ENCODE measurements around the gene SERPINB2. TPM values are rescaled to one million over a fixed set of nuclear protein-coding genes. Genes with fewer than 3 reads are reported as not detected.

SERPINB2 gene
- total and polyA plus RNA-seq, 2 experiments from 2014 or later = not detected

DNA sequence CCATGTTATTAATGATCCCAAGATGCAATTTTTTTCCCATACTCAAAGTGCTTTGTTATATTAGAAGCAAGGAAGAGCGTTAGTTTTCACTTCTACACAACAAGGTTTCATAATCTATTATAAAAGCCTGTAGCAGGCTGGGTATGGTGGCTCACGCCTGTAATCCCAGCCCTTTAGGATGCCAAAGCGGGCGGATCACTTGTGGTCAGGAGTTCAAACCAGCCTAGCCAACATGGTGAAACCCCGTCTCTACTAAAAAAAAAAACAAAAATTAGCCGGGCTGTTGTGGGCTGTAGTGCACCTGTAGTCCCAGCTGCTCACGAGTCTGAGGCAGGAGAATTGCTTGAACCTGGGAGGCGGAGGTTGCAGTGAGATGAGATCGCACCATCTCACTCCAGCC lies 19.0 kb upstream of the SERPINB2 start:
- no peaks in the 10 kb centered on the region for H3K9me3 ChIP-seq (ENCODE audit: low read depth)
- no peaks in the 10 kb centered on the region for H3K36me3 ChIP-seq
- H3K4me1 ChIP-seq (ENCODE audit: low read depth) = no peaks in the 10 kb centered on the region
- no peak overlapping the region for H3K27ac ChIP-seq
- no peak for DNase-seq (ENCODE audit: low read depth in 1 of 2, low spot score in 1 of 2)
- H3K4me3 ChIP-seq = no peak overlapping the region
- TF ChIP-seq, protein P1, sequence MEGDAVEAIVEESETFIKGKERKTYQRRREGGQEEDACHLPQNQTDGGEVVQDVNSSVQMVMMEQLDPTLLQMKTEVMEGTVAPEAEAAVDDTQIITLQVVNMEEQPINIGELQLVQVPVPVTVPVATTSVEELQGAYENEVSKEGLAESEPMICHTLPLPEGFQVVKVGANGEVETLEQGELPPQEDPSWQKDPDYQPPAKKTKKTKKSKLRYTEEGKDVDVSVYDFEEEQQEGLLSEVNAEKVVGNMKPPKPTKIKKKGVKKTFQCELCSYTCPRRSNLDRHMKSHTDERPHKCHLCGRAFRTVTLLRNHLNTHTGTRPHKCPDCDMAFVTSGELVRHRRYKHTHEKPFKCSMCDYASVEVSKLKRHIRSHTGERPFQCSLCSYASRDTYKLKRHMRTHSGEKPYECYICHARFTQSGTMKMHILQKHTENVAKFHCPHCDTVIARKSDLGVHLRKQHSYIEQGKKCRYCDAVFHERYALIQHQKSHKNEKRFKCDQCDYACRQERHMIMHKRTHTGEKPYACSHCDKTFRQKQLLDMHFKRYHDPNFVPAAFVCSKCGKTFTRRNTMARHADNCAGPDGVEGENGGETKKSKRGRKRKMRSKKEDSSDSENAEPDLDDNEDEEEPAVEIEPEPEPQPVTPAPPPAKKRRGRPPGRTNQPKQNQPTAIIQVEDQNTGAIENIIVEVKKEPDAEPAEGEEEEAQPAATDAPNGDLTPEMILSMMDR (IDR thresholded peaks at IDR 0.05; ENCODE audit: low read depth, low read length) = no peak
- no peaks in the 10 kb centered on the region for H3K27me3 ChIP-seq

DNA sequence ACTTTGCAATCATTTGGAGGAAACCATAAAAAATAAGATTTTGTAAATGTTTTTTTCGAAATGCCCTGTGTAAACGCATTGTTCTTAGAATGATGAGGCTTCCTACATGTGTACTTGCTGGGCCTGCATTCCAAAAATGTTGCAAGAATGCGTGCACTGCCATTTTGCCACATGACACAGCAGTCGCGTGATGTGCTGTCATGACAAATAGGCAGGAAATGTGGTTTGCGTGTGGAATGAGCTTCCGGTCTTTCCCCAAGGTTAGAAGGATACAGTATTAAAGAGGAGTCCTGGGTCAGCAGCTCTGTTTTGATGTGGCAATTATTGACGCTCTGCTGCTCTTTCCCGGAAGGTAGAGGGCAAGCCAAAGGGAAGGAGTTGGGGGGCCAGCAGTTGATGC lies 18.1 kb upstream of the SERPINB2 start:
- peak in 1 of 2 donors; percentile 64 for DNase-seq (ENCODE audit: low read depth in 1 of 2, low spot score in 1 of 2)
- TF ChIP-seq, protein P1 (IDR thresholded peaks at IDR 0.05; ENCODE audit: low read depth, low read length) = no peak
- no peaks in the 10 kb centered on the region for H3K4me1 ChIP-seq (ENCODE audit: low read depth)
- no peaks in the 10 kb centered on the region for H3K36me3 ChIP-seq
- H3K4me3 ChIP-seq = no peak overlapping the region
- H3K27me3 ChIP-seq = no peaks in the 10 kb centered on the region
- no peaks in the 10 kb centered on the region for H3K9me3 ChIP-seq (ENCODE audit: low read depth)
- H3K27ac ChIP-seq = no peak overlapping the region

DNA sequence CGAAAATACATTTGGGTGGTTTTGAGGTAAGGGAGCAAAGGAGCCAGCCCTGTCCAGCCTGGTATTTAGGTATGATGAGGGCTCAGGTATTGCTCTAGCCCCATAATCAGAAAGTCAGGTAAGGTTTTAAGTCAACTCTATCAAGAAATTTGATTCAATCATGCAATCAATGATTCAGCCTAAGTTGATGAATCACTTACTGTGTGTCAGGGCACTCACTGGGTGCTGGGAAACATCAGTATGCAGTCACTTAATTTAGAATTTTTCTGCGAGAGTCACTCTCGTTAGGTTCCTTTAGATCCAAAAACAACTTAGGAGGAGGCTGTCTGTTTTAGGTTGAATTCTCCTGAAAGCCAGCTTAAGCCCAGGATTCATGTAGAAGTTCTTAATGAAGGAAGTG lies 17.7 kb upstream of the SERPINB2 start:
- no peak for DNase-seq (ENCODE audit: low read depth in 1 of 2, low spot score in 1 of 2)
- TF ChIP-seq, protein P1 (IDR thresholded peaks at IDR 0.05; ENCODE audit: low read depth, low read length) = no peak
- no peaks in the 10 kb centered on the region for H3K4me1 ChIP-seq (ENCODE audit: low read depth)
- no peaks in the 10 kb centered on the region for H3K9me3 ChIP-seq (ENCODE audit: low read depth)
- no peak overlapping the region for H3K27ac ChIP-seq
- no peak overlapping the region for H3K4me3 ChIP-seq
- no peaks in the 10 kb centered on the region for H3K27me3 ChIP-seq
- no peaks in the 10 kb centered on the region for H3K36me3 ChIP-seq

DNA sequence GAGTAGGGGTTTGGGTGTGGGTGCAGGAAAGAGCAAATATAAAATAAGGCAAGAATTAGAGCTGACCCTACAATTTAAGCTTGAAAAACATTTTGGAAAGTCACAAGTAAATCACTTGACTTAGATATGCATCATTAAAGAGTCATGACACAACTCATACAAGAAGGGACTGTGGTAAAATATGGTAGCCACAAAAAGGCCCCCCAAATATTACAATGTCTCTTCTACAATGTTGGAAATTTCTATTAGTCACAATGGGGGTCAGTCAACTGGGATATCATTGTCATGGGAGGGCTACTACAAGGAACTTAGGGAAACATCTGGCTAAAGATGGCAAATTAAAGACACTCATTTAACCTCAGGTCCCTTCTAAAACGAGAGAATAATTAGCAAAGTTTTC lies 15.7 kb upstream of the SERPINB2 start:
- H3K27ac ChIP-seq = no peak overlapping the region
- TF ChIP-seq, protein P1 (IDR thresholded peaks at IDR 0.05; ENCODE audit: low read depth, low read length) = no peak
- no peaks in the 10 kb centered on the region for H3K4me1 ChIP-seq (ENCODE audit: low read depth)
- no peaks in the 10 kb centered on the region for H3K36me3 ChIP-seq
- no peaks in the 10 kb centered on the region for H3K27me3 ChIP-seq
- no peaks in the 10 kb centered on the region for H3K9me3 ChIP-seq (ENCODE audit: low read depth)
- DNase-seq (ENCODE audit: low read depth in 1 of 2, low spot score in 1 of 2) = no peak
- H3K4me3 ChIP-seq = no peak overlapping the region

DNA sequence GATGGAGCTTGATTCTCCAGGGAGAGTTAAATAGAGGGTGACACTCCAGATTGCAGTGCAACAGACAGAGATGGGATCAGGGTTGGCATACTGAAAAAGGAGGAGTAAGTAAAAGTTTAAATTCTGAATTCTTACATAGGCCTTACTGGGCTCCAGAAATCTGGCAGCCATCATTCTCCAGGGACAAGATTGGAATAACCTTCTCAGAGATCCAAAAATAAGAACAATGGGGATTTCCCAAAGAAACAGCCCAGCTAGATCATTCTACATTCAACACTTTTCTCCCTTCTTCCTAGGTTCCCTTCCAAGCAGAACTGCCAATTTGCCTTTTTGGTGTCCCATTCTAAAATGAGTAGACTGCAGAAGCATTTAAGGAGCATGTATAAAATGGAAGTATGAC lies 14.9 kb upstream of the SERPINB2 start:
- H3K4me1 ChIP-seq (ENCODE audit: low read depth) = no peaks in the 10 kb centered on the region
- no peak overlapping the region for H3K4me3 ChIP-seq
- TF ChIP-seq, protein P1 (IDR thresholded peaks at IDR 0.05; ENCODE audit: low read depth, low read length) = no peak
- no peaks in the 10 kb centered on the region for H3K9me3 ChIP-seq (ENCODE audit: low read depth)
- DNase-seq (ENCODE audit: low read depth in 1 of 2, low spot score in 1 of 2) = no peak
- no peak overlapping the region for H3K27ac ChIP-seq
- H3K27me3 ChIP-seq = no peaks in the 10 kb centered on the region
- H3K36me3 ChIP-seq = no peaks in the 10 kb centered on the region

DNA sequence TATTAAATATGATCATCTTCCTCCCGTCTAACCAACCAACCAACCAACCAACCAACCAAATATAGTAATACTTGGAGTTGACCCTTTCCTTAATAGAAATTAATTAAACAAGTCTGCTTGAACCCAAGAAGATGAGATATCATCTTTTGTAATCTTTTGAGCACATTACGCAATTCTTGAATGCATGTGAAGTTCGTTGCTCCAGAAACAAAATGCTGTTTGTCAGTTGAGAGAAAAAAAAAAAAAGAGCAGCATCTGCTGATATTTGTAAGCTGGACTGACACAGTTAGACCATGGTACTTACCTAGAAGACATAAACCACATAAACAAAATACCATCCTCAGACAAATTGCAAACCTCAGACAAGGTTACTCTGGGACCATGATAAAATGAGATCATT lies 9.2 kb upstream of the SERPINB2 start:
- TF ChIP-seq, protein P1 (IDR thresholded peaks at IDR 0.05; ENCODE audit: low read depth, low read length) = no peak
- DNase-seq (ENCODE audit: low read depth in 1 of 2, low spot score in 1 of 2) = peak in 1 of 2 donors; percentile 53
- Histone ChIP-seq H3K4me3 (no peak overlapping the region), H3K4me1 (ENCODE audit: low read depth) (peaks cover 4% of the 10 kb centered on the region), H3K27me3 (no peaks in the 10 kb centered on the region), H3K27ac (no peak overlapping the region), H3K36me3 (no peaks in the 10 kb centered on the region), H3K9me3 (ENCODE audit: low read depth) (no peaks in the 10 kb centered on the region)
